Bone marrow (tissue), 2 donors: ENCODE measurements around the gene TRIO.

ENCODE experiments used
- DNase-seq, 2 donors: peaks; one replicate each; lab custom pipeline; 2025; lab: John Stamatoyannopoulos, UW

TRIO gene

DNA sequence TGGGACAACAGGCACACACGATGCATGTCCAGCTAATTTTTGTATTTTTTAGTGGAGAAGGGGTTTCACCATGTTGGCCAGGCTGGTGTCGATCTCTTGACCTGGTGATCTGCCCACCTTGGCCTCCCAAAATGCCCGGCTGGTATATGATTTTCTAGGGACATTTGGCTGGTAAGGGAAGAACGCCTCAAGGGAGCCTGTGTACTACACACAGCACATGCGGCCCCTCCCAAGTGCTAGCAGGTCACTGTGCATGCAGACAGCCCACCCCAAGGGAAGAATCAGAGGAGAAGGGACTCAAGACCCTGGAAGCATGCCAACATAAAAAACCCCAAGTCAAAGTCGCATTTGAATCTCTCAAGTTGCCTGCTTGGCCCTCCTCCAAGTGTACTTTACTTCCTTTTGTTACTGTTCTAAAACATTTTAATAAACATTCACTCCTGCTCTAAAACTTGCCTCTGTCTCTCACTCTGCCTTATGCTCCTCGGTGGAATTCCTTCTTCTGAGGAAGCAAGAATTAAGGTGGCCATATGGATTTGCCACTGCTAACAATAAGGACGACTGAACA, 414.1 kb downstream of the TRIO start:
- no peak for DNase-seq

- no peak for DNase-seq
Measured at GRCh38 chr5:14557791-14558415, 414.8 kb downstream of the TRIO start.
